Transverse colon (tissue), 4 donors: ENCODE measurements around the gene CRKL. TPM values are rescaled to one million over a fixed set of nuclear protein-coding genes. Genes with fewer than 3 reads are reported as not detected.

ENCODE experiments used
- DNase-seq: peaks from one replicate; pipeline ENCODE4 v3.0.0-alpha.2; 2019
- H3K27ac ChIP-seq, 4 donors: fragments of 200-600 bp; sonication (generic); 2 replicates each; pipeline ENCODE4 v1.5.1; 2016 to 2018; ENCODE audit warnings: inconsistent platforms in 4 of 4
- H3K27me3 ChIP-seq: fragments of 200-600 bp; sonication (generic); 2 replicates; pipeline ENCODE4 v1.5.1; 2017; ENCODE audit warnings: inconsistent platforms
- H3K36me3 ChIP-seq, 4 donors: fragments of 200-600 bp; sonication (generic); 2 replicates each; pipeline ENCODE4 v1.5.1; 2017 to 2019; ENCODE audit warnings: inconsistent platforms in 4 of 4
- H3K4me1 ChIP-seq, 4 donors: fragments of 200-600 bp; sonication (generic); 2 replicates each; pipeline ENCODE4 v1.5.1; 2017 to 2020; ENCODE audit warnings: inconsistent platforms in 4 of 4
- H3K4me3 ChIP-seq, 4 donors: fragments of 200-600 bp; sonication (generic); 1 replicate in 1 of 4; 2 replicates in 3 of 4; pipeline versions ENCODE4 v1.5.1 to v1.6.1; 2017 to 2019; ENCODE audit warnings: inconsistent platforms in 4 of 4
- H3K9me3 ChIP-seq, 2 donors: fragments of 200-600 bp; sonication (generic); 2 replicates each; pipeline ENCODE4 v1.5.1; 2017 to 2019; ENCODE audit warnings: inconsistent platforms in 2 of 2
- EP300 ChIP-seq: sonication (generic); formaldehyde crosslinking; IDR thresholded peaks from one replicate; pipeline ENCODE4 v1.6.1; 2017; ENCODE audit warnings: antibody characterized with exemption, low read depth
- POLR2A ChIP-seq: fragments of 450-650 bp; IDR thresholded peaks from one replicate; pipeline ENCODE4 v1.6.1; 2016; ENCODE audit warnings: antibody characterized with exemption, mild to moderate bottlenecking, moderate library complexity
- POLR2AphosphoS5 ChIP-seq, 3 donors: sonication (generic); formaldehyde crosslinking; IDR thresholded peaks; one replicate each; pipeline ENCODE4 v1.6.1; 2016; ENCODE audit warnings: antibody characterized with exemption in 3 of 3
- WGBS, 2 donors: methylation state at CpG; one replicate each; pipeline ENCODE4 v1.1.5; 2018; ENCODE audit warnings: low coverage in 1 of 2; 5-methylcytosine and 5-hydroxymethylcytosine counted together
- in situ Hi-C, 4 donors: fragments of 200-750 bp; cut with MboI; loops; one replicate each; pipeline versions ENCODE4 v1.15.0 to v1.15.1; 2017; ENCODE audit warnings: low sequenced_read_pairs in 3 of 4, low pct_ligation_motif_present in 1 of 4, low pct_unique_long_range_greater_than_20kb in 1 of 4
- intact Hi-C: fragments of 100-400 bp; cut with DNase I; formaldehyde crosslinking; loops from one replicate; pipeline ENCODE4 v1.15.1; 2023; ENCODE audit warnings: low total_unique reads
- total RNA-seq, 4 donors: library from RNA; depleted of rRNA; stranded (reverse); fragments of >200 nt; gene quantifications; one replicate each; pipeline ENCODE4 v1.1.0, GENCODE V29; 2016
- TF ChIP-seq, protein P1 (sequence below), 5 experiments: fragments of 200-600 bp in 3 of 5; fragments of 450-650 bp in 2 of 5; sonication (generic) in 3 of 5; IDR thresholded peaks; 1 replicate in 2 of 5; 2 replicates in 3 of 5; pipeline ENCODE4 v1.5.1; 2016 to 2017; ENCODE audit warnings: antibody characterized with exemption in 5 of 5, inconsistent platforms in 3 of 5, mild to moderate bottlenecking in 2 of 5, moderate library complexity in 1 of 5

Gene CRKL
- total RNA-seq, 4 donors from 2014 or later, result 37.0 to 56.7 (median 48.6) TPM

DNA sequence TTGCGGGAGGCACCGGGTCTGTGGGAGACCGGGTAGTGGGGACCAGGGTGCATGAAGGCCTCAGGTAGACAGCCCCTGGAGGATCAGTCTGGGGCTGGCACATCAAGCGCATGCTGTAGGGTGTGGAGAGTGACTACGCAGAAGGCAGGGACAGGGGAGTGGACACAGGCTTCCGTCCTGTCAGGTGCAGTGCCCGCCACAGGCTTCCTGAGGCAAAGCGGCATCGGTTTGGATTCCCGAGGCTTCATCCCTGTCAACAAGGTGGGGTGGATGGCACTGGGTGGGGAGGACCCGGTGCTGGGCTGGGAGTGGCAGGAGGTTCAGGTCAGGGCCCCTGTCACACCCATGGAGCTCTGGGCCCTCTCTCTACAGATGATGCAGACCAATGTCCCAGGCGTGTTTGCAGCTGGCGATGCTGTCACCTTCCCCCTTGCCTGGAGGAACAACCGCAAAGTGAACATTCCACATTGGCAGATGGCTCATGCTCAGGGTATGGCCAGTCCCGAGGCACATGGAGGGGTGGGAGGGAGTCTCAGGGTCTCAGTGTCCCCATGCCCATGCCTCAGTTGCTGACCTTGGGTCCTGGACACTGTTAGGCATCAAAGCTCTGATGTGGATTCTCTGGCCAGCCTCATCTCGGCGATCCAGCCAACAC lies 60.4 kb downstream of the CRKL start:
- peaks cover 8 to 26% (median 19%) of the 10 kb centered on the region in 4 donors for H3K4me1 ChIP-seq
- in situ Hi-C loops (no loop called here), intact Hi-C loops (no loop called here)
- WGBS, 2 donors, result 84 to 100% methylated on average over 2 to 17 of the region's 17 CpGs
- no peak overlapping the region for H3K4me3 ChIP-seq
- no peaks in the 10 kb centered on the region for H3K36me3 ChIP-seq
- H3K27me3 ChIP-seq, result no peaks in the 10 kb centered on the region
- no peak overlapping the region for H3K27ac ChIP-seq
- DNase-seq, result no peak
- no peaks in the 10 kb centered on the region for H3K9me3 ChIP-seq
- TF ChIP-seq, protein P1, sequence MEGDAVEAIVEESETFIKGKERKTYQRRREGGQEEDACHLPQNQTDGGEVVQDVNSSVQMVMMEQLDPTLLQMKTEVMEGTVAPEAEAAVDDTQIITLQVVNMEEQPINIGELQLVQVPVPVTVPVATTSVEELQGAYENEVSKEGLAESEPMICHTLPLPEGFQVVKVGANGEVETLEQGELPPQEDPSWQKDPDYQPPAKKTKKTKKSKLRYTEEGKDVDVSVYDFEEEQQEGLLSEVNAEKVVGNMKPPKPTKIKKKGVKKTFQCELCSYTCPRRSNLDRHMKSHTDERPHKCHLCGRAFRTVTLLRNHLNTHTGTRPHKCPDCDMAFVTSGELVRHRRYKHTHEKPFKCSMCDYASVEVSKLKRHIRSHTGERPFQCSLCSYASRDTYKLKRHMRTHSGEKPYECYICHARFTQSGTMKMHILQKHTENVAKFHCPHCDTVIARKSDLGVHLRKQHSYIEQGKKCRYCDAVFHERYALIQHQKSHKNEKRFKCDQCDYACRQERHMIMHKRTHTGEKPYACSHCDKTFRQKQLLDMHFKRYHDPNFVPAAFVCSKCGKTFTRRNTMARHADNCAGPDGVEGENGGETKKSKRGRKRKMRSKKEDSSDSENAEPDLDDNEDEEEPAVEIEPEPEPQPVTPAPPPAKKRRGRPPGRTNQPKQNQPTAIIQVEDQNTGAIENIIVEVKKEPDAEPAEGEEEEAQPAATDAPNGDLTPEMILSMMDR (IDR thresholded peaks at IDR 0.05), result no peak
- TF ChIP-seq POLR2AphosphoS5 (IDR thresholded peaks at IDR 0.05), result no peak
- TF ChIP-seq POLR2A, result no peak
- no peak for TF ChIP-seq EP300

DNA sequence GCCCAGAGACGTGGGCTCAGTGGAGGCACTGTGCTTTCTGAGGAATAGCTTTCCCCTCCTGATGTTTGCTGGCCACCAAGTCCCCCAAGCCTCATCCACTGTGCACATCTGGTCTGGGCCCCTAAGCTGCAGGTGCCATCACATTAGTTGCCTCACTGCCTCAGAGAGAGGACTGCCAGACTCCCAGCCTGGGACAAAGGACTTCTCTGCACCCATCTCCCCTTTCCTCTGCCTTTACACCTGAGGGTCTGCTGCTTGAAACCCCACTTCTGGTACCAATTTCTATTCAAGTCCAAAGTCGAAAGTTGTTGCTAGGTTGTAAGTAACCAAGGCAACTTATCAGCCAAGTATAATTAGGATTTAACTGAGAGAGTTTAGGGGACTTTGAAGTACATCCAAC lies 61.2 kb downstream of the CRKL start:
- no peaks in the 10 kb centered on the region for H3K9me3 ChIP-seq
- in situ Hi-C loops, result no loop called here
- H3K4me1 ChIP-seq, result peaks cover 13 to 34% (median 27%) of the 10 kb centered on the region in 4 donors
- no peak overlapping the region for H3K27ac ChIP-seq
- WGBS, 2 donors, result 85% methylated on average over 2 of the region's 2 CpGs; no CpG with 5 or more reads in 1 of the 2 donors
- H3K4me3 ChIP-seq, result no peak overlapping the region
- H3K36me3 ChIP-seq, result no peaks in the 10 kb centered on the region
- no peak for DNase-seq
- intact Hi-C loops, result no loop called here
- TF ChIP-seq EP300 (no peak), POLR2A (no peak), POLR2AphosphoS5 (IDR thresholded peaks at IDR 0.05) (no peak)
- TF ChIP-seq, protein P1 (IDR thresholded peaks at IDR 0.05), result no peak
- H3K27me3 ChIP-seq, result no peaks in the 10 kb centered on the region

DNA sequence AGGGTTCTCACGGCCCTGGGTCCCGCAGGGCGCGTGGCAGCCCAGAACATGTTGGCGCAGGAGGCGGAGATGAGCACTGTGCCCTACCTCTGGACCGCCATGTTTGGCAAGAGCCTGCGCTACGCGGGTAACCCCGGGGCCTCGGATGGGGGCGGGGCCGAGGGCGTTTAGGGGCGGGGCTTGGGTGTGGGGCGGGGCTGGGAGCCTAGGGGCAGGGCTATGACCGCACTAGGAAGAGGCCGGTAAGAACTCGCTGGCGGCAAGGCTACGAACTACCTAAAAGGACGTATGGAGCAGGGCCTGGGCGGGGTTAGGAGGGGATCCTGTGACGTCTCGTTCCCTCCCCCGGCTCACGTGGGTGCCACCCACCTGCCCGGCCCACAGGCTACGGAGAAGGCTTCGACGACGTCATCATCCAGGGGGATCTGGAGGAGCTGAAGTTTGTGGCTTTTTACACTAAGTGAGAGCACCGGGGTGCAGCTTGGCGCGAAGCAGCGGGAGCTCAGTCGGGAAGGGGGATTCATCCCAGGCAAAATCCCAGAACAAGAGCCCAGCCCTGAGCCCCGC lies 62.1 kb downstream of the CRKL start:
- in situ Hi-C loops (no loop called here), intact Hi-C loops (no loop called here)
- TF ChIP-seq EP300, result no peak
- peak; percentile 35 for TF ChIP-seq POLR2A
- TF ChIP-seq, protein P1 (IDR thresholded peaks at IDR 0.05), result no peak
- TF ChIP-seq POLR2AphosphoS5 (IDR thresholded peaks at IDR 0.05), result peak in 2 of 3 donors; percentile 9 to 51
- DNase-seq, result peak; percentile 81
- no peaks in the 10 kb centered on the region for H3K36me3 ChIP-seq
- H3K4me1 ChIP-seq, result peaks cover 17 to 38% (median 30%) of the 10 kb centered on the region in 4 donors
- no peaks in the 10 kb centered on the region for H3K27me3 ChIP-seq
- H3K9me3 ChIP-seq, result no peaks in the 10 kb centered on the region
- 28 to 67% methylated on average over 5 to 36 of the region's 39 CpGs for WGBS, 2 donors
- peak overlapping the region in 1 of 4 donors; percentile 31 for H3K4me3 ChIP-seq
- peak overlapping the region in 3 of 4 donors; percentile 18 to 94 (median 60) for H3K27ac ChIP-seq

GRCh38 chr22:20979940-20980453 lies 62.8 kb downstream of the CRKL start:
- no peaks in the 10 kb centered on the region for H3K9me3 ChIP-seq
- in situ Hi-C loops, result no loop called here
- DNase-seq, result no peak
- H3K27me3 ChIP-seq, result no peaks in the 10 kb centered on the region
- H3K27ac ChIP-seq, result peak overlapping the region in 3 of 4 donors; percentile 18 to 94 (median 60)
- 49% methylated on average over 13 of the region's 13 CpGs; no CpG with 5 or more reads in 1 of the 2 donors for WGBS, 2 donors
- peaks cover 17 to 38% (median 30%) of the 10 kb centered on the region in 4 donors for H3K4me1 ChIP-seq
- TF ChIP-seq POLR2AphosphoS5 (IDR thresholded peaks at IDR 0.05) (no peak), EP300 (no peak), POLR2A (no peak)
- TF ChIP-seq, protein P1 (IDR thresholded peaks at IDR 0.05), result no peak
- H3K36me3 ChIP-seq, result no peaks in the 10 kb centered on the region
- intact Hi-C loops, result no loop called here
- peak overlapping the region in 1 of 4 donors; percentile 31 for H3K4me3 ChIP-seq
